Breast epithelium (tissue), 4 donors: Measurements from ENCODE around the gene CLEC3A. TPM values are rescaled to one million over a fixed set of nuclear protein-coding genes. Genes with fewer than 3 reads are reported as not detected.
"Not testable (repeated sequence)": the region's sequence is repeated elsewhere in the genome, so short reads cannot be mapped to it uniquely, and the experiment has no call there.

Experiments
- DNase-seq, 2 donors: peaks; one replicate each; pipeline ENCODE4 v3.0.0-alpha.2; 2019; ENCODE audit warnings: low spot score in 2 of 2
- H3K27ac ChIP-seq, 2 donors: fragments of 200-600 bp; sonication (generic) in 1 of 2; one replicate each; pipeline ENCODE4 v1.5.1; 2016 to 2019; ENCODE audit warnings: mild to moderate bottlenecking in 1 of 2
- H3K27me3 ChIP-seq, 2 donors: fragments of 200-600 bp; sonication (generic) in 1 of 2; one replicate each; pipeline versions ENCODE4 v1.5.1 to v1.6.0; 2017 to 2019; ENCODE audit warnings: control low read depth in 1 of 2, mild to moderate bottlenecking in 1 of 2
- H3K36me3 ChIP-seq: fragments of 200-600 bp; one replicate; pipeline ENCODE4 v1.5.1; 2019
- H3K4me1 ChIP-seq, 2 donors: fragments of 200-600 bp; sonication (generic); one replicate each; pipeline ENCODE4 v1.5.1; 2016 to 2019; ENCODE audit warnings: control low read depth in 1 of 2
- H3K4me3 ChIP-seq, 3 donors: fragments of 200-600 bp; sonication (generic); 1 replicate in 2 of 3; 2 replicates in 1 of 3; pipeline ENCODE4 v1.5.1; 2016 to 2019; ENCODE audit warnings: mild to moderate bottlenecking in 3 of 3, moderate library complexity in 2 of 3
- H3K9me3 ChIP-seq, 2 donors: fragments of 200-600 bp; sonication (generic) in 1 of 2; one replicate each; pipeline ENCODE4 v1.5.1; 2016 to 2019; ENCODE audit warnings: control low read depth in 1 of 2
- POLR2A ChIP-seq: fragments of 450-650 bp; IDR thresholded peaks from one replicate; pipeline ENCODE4 v1.6.1; 2016; ENCODE audit warnings: antibody characterized with exemption, mild to moderate bottlenecking, moderate library complexity
- POLR2AphosphoS5 ChIP-seq, 3 donors: sonication (generic); formaldehyde crosslinking; IDR thresholded peaks; one replicate each; pipeline ENCODE4 v1.6.1; 2017; ENCODE audit warnings: antibody characterized with exemption in 3 of 3
- intact Hi-C: fragments of 100-400 bp; cut with DNase I; formaldehyde crosslinking; loops from one replicate; pipeline ENCODE4 v1.15.1; 2023; ENCODE audit warnings: low total_unique reads
- total RNA-seq, 3 donors: library from RNA; depleted of rRNA; stranded (reverse); fragments of >200 nt; gene quantifications; one replicate each; pipeline ENCODE4 v1.1.0, GENCODE V29; 2016
- TF ChIP-seq, protein P1 (sequence below), 3 donors: fragments of 450-650 bp; IDR thresholded peaks; one replicate each; pipeline ENCODE4 v1.5.1; 2016 to 2017; ENCODE audit warnings: antibody characterized with exemption in 3 of 3, mild to moderate bottlenecking in 3 of 3, moderate library complexity in 3 of 3

The CLEC3A gene
- total RNA-seq, 3 donors from 2014 or later = 0.66 TPM; not detected in 2

DNA sequence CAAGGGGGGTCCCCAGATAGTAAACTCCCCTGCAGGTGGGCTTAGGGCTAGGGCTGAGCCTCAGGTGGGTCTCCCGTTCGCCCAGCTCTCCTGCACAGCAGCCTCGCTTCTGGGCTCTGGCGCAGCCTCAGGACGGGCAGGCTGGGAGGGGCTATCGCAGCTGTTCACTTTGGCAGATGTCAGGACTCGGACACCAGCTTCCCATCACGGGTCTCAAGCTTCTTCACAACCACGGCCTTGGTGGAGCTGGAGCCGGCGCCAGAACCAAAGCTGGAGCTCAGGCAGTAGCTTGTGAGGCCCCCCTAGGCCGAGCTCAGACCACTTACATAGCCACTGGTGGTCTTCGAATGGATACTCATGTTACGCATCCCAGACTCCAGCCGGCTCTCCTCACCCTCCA is 26.0 kb downstream of the CLEC3A start:
- H3K4me3 ChIP-seq = no peak overlapping the region
- intact Hi-C loops = no loop called here

DNA sequence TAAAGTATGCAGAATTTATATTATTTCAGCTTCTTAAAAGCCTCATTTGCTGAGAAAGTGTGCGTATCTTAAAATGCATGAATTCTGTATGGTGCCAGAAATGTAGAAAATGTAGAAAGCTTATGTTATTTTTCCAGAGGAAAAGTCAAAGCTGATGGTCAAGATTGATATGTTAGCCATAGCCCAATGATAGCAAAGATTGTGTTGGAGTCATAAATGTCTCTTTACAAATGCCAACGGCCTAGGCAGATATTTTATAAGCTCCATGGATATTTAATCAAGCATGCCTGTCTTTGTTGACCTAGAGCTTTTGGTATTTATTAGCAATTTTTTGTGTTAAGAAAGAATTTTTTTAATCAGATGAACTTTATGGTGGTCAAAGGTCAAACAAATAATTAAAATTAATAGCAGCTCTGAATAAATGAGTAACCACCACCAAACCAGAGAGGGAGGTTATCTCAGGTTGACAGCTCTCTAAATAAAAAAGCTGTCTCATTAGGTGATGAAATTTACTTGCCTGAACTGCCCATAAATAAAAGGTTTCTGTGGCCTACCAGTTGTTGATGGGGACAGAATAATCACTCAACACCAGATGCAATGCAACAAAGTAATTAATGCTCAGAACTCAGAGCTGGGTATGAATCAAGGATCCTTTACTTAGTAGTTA is 28.5 kb downstream of the CLEC3A start:
- TF ChIP-seq POLR2AphosphoS5 (IDR thresholded peaks at IDR 0.05) (no peak), POLR2A (no peak)
- TF ChIP-seq, protein P1, sequence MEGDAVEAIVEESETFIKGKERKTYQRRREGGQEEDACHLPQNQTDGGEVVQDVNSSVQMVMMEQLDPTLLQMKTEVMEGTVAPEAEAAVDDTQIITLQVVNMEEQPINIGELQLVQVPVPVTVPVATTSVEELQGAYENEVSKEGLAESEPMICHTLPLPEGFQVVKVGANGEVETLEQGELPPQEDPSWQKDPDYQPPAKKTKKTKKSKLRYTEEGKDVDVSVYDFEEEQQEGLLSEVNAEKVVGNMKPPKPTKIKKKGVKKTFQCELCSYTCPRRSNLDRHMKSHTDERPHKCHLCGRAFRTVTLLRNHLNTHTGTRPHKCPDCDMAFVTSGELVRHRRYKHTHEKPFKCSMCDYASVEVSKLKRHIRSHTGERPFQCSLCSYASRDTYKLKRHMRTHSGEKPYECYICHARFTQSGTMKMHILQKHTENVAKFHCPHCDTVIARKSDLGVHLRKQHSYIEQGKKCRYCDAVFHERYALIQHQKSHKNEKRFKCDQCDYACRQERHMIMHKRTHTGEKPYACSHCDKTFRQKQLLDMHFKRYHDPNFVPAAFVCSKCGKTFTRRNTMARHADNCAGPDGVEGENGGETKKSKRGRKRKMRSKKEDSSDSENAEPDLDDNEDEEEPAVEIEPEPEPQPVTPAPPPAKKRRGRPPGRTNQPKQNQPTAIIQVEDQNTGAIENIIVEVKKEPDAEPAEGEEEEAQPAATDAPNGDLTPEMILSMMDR (IDR thresholded peaks at IDR 0.05) = no peak
- no peak overlapping the region for H3K4me3 ChIP-seq
- no peaks in the 10 kb centered on the region for H3K27me3 ChIP-seq
- intact Hi-C loops = no loop called here
- no peaks in the 10 kb centered on the region for H3K9me3 ChIP-seq
- DNase-seq = no peak
- H3K27ac ChIP-seq = no peak overlapping the region
- no peaks in the 10 kb centered on the region for H3K36me3 ChIP-seq
- H3K4me1 ChIP-seq = no peaks in the 10 kb centered on the region

More for the DNA sequence above, 26.0 kb downstream of the CLEC3A start:
- TF ChIP-seq, protein P1 (IDR thresholded peaks at IDR 0.05) = no peak
- TF ChIP-seq POLR2AphosphoS5 (IDR thresholded peaks at IDR 0.05) = no peak
- Histone ChIP-seq H3K27me3 (no peaks in the 10 kb centered on the region), H3K4me1 (no peaks in the 10 kb centered on the region), H3K9me3 (no peaks in the 10 kb centered on the region), H3K27ac (no peak overlapping the region), H3K36me3 (no peaks in the 10 kb centered on the region)
- DNase-seq = no peak

DNA sequence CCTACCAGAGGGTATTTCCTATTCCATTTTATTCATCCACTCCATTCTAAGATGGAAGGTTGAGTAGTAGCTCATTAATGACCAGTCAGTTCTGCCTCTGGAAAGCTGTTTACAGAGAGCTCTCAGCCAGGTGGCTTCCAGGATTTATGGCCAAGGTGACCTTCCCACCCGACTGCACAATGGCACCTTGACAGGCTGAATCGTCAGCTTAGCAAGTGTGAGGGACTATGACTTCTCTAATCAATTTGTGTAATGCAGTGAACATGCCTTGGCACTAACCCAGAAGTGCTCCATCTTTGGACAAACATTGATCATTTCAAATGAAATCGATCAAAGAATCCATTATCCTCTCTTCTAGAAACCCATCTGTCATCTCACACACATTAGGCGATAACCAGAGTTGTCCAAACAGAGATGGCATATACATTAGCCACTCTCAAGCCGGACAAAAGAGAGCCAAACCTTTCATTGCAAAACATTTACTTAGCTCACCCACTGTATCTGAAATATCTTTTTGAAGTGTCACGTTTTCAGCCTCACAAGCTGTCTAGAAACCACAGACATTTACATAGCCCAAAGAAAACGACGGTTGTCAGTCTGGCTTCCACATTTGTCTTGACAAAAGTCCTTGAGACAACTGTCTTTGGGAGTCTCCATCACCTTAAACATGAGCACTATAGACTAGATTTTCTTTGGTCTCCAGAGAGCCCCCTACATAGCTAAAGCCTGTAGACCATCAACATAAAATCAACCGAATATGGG is 35.6 kb downstream of the CLEC3A start:
- Histone ChIP-seq H3K4me3 (no peak overlapping the region), H3K9me3 (no peaks in the 10 kb centered on the region), H3K27me3 (no peaks in the 10 kb centered on the region), H3K36me3 (no peaks in the 10 kb centered on the region), H3K4me1 (no peaks in the 10 kb centered on the region), H3K27ac (no peak overlapping the region)
- intact Hi-C loops = no loop called here
- no peak for TF ChIP-seq POLR2A
- TF ChIP-seq, protein P1 (IDR thresholded peaks at IDR 0.05) = no peak
- no peak for TF ChIP-seq POLR2AphosphoS5 (IDR thresholded peaks at IDR 0.05)
- no peak for DNase-seq

DNA sequence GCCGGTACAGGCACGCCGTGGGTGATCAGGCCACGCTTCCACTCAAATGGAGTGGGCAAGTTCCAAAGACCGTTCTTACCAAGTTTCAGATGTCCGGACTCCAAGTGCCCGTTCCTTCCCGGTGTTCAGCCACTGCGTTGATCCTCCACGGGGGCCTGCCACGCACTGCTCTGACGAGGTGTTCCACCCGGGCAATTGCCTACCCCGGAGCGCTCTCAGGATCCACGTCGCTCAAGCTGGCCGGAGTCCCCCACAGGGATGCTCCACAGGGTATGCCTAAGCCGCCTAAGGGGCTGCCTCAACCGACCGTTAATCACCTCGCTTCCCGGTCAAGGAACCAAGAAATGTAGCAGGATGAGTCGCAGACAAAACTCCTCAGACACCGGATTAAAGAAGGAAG is 37.5 kb downstream of the CLEC3A start:
- DNase-seq, H3K4me1 ChIP-seq, H3K27me3 ChIP-seq, intact Hi-C loops, H3K9me3 ChIP-seq, H3K36me3 ChIP-seq, H3K27ac ChIP-seq, H3K4me3 ChIP-seq: not testable (repeated sequence)

DNA sequence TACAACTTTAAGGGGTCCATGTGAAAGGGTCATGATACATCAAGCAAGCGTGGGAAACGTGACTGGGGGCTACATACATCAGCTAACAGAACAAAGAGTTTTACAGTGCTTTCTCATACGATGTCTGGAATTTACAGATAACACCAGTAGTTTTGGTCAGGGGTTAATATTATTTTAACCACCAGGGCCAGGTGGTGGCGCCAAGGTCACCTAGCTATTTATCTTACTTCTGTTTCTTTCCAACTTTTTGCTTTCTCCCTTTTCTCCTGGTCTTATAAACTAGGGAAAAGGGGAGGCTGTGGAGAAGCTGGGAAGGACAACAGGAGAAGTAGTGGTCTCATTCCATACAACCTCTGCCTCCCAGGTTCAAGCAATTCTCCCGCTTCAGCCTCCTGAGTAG is 37.9 kb downstream of the CLEC3A start:
- H3K9me3 ChIP-seq = no peaks in the 10 kb centered on the region
- H3K4me1 ChIP-seq = no peaks in the 10 kb centered on the region
- no peaks in the 10 kb centered on the region for H3K36me3 ChIP-seq
- TF ChIP-seq, protein P1 (IDR thresholded peaks at IDR 0.05) = no peak
- TF ChIP-seq POLR2AphosphoS5 (IDR thresholded peaks at IDR 0.05) (no peak), POLR2A (no peak)
- intact Hi-C loops = no loop called here
- no peak for DNase-seq
- H3K4me3 ChIP-seq = no peak overlapping the region
- H3K27ac ChIP-seq = no peak overlapping the region
- no peaks in the 10 kb centered on the region for H3K27me3 ChIP-seq
